ENCODE measurements around the gene LRRC8E.
"Not testable (repeated sequence)": the region's sequence is repeated elsewhere in the genome, so short reads cannot be mapped to it uniquely, and the experiment has no call there.

Gene LRRC8E

DNA sequence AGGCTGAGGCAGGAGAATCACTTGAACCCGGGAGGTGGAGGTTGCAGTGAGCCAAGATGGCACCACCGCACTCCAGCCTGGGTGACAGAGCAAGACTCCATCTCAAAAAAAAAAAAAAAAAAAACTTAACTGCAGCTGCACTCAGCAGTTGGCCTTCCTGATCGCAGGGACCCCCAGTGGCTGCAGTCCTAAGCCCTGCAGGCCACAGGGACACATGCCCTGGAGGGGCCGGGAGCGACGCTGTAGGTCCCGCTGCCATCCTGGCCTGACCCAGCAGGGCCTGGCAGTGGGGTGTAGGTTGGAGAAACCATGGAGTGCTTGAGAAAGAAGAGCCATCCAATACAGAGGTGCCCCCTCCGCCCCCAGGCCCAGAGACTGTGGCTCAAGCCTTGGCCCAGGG is 29.2 kb upstream of the LRRC8E start:
- not testable (repeated sequence) for H3K4me3 ChIP-seq (ENCODE audit: low read length); H3K27me3 ChIP-seq (ENCODE audit: insufficient read depth, low read length); H2AFZ ChIP-seq (ENCODE audit: low read depth, low read length); H3K36me3 ChIP-seq (ENCODE audit: insufficient read depth, low read length); H3K4me1 ChIP-seq (ENCODE audit: insufficient read depth, low read length); H3K9me3 ChIP-seq (ENCODE audit: low read length)

DNA sequence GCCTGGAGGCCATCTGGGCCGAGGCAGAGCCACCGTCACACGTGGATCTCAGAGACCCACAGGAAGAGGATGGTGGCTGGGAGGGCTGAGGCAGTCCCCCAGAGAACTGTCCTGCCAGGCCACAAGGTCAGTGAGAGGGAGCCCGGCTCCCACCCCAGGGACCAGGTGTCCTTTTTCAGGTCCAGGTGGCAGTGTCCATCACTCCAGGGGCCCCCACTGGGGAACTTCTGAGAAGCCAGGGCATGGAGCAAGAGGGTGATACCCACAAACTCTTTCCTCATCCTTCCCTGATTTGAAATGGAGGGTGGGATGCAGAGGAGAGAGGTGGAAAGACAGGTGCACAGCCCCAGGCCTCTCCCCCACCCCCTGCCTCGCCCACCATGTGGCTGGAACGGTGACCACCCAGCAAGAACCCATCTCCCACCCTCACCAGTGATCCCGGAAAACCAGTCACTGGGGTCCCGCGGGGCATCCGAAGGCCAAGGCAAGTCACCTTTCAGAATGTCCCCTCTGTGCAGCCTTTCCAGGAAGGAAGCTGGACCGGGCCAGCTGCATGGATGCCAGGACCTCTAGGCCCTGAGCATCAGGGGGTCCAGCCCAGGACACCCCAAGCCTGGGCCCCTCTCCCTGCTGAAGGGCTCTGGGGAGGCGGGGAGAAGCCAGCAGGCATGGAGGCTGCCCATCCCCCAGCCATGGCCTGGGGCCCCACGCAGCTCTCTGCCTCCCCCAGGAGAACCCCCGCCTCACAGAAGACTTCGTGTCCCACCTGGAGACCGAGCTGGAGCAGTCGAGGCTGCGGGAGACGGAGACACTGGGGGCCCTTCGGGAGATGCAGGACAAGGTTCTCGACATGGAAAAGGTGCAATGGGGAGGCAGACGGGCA is 28.2 kb upstream of the LRRC8E start:
- Histone ChIP-seq H2AFZ (ENCODE audit: low read depth, low read length) (no peak overlapping the region), H3K4me1 (ENCODE audit: insufficient read depth, low read length) (no peaks in the 10 kb centered on the region), H3K36me3 (ENCODE audit: insufficient read depth, low read length) (peaks cover 3% of the 10 kb centered on the region), H3K9me3 (ENCODE audit: low read length) (no peaks in the 10 kb centered on the region), H3K4me3 (ENCODE audit: low read length) (no peak overlapping the region), H3K27me3 (ENCODE audit: insufficient read depth, low read length) (no peaks in the 10 kb centered on the region)

DNA sequence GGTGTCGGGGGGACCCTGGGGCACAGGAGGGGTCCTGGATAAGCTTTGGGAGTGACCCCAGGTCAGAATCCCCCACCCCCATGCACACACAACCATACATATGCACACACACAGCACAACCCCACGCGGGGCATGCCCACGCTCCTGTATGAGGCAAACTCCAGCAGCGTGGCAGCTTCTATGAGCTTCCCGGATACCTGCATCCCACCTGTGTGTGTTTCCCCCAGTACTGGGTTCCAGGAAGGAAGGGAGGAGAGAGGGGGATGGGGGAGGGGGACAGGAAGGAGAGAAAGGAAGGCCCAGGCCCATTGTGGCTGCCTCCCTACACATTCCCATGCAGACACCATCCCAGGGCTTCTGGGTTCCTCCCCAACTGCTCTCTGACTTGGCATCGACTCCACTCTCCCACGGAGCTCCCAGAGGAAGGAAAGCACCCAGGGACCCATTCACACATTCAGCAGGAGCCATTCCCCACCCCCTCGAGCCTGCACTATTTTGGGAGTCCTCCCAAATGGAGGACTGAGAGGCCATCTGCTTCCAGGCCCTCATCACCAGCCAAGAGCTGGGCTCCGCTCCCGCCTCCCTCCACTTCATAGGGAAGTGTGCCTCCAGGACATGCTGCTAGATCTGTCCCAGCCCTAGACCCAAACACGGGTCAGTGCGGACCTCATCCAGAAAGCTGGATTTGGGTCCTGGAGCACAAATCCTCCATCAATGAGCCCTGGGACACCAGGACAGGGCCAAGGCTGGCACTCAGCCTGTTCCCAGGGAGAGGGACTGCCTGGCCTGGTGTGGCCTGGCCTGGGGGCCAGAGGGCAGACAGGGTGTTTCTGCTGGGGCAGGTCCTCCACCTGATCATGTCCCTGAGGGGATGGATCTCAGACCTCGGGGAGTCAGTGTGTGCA is 27.3 kb upstream of the LRRC8E start:
- H3K9me3 ChIP-seq (ENCODE audit: low read length): no peaks in the 10 kb centered on the region
- no peaks in the 10 kb centered on the region for H3K27me3 ChIP-seq (ENCODE audit: insufficient read depth, low read length)
- H2AFZ ChIP-seq (ENCODE audit: low read depth, low read length): no peak overlapping the region
- peaks cover 3% of the 10 kb centered on the region for H3K36me3 ChIP-seq (ENCODE audit: insufficient read depth, low read length)
- H3K4me1 ChIP-seq (ENCODE audit: insufficient read depth, low read length): no peaks in the 10 kb centered on the region
- no peak overlapping the region for H3K4me3 ChIP-seq (ENCODE audit: low read length)

DNA sequence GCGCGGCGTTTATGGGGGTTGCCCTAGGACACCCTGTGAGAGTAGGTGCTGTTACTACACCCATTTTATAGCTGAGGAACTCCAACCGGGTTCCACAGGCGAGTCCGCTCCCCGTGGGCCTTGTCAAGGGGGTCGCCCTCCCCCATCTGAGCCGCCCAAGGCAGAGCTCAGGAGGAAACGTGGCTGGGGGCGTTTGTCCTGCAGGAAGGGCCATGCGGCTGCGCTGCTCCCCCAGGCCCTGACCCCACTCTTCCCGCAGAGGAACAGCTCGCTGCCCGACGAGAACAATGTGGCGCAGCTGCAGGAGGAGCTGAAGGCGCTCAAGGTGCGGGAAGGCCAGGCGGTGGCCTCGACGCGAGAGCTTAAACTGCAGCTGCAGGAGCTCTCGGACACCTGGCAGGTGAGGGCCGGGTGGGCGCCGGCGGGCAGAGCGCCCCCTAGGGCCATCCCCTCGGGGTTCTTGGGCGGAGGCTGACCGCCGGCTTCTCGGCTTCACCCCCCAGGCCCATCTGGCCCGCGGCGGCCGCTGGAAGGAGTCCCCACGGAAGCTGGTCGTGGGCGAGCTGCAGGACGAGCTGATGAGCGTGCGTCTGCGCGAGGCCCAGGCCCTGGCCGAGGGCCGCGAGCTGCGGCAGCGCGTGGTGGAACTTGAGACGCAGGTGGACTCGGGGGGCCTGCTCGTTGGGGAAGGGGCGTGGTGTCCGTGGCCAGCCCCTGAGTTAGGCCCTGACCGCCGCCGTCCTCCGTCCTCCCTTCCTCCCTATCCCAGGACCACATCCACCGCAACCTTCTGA is 26.5 kb upstream of the LRRC8E start:
- H3K9me3 ChIP-seq (ENCODE audit: low read length): no peaks in the 10 kb centered on the region
- H3K36me3 ChIP-seq (ENCODE audit: insufficient read depth, low read length): peaks cover 3% of the 10 kb centered on the region
- H2AFZ ChIP-seq (ENCODE audit: low read depth, low read length): no peak overlapping the region
- no peaks in the 10 kb centered on the region for H3K27me3 ChIP-seq (ENCODE audit: insufficient read depth, low read length)
- peaks cover 4% of the 10 kb centered on the region for H3K4me1 ChIP-seq (ENCODE audit: insufficient read depth, low read length)
- no peak overlapping the region for H3K4me3 ChIP-seq (ENCODE audit: low read length)

DNA sequence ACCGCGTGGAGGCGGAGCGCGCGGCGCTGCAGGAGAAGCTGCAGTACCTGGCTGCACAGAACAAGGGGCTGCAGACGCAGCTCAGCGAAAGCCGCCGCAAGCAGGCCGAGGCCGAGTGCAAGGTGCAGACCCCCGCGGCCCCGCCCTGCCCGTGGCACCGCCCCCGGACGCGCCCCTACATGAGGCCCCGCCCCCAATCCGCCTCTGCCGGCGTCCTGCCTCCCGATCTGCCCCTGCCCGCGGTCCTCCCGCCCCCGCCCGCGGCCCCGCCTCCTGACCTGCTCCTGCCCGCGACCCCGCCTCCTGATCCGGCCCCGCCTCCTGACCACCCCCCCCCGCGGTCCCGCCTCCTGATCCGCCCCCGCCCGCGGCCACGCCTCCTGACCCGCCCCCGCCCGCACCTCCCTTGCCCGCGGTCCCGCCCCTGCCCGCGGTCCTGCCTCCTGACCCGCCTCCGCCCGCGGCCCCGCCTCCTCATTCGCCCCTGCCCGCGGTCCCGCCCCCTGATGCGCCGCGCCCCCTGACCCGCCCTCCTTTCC is 25.8 kb upstream of the LRRC8E start:
- peaks cover 8% of the 10 kb centered on the region for H3K4me1 ChIP-seq (ENCODE audit: insufficient read depth, low read length)
- H3K27me3 ChIP-seq (ENCODE audit: insufficient read depth, low read length): no peaks in the 10 kb centered on the region
- no peak overlapping the region for H3K4me3 ChIP-seq (ENCODE audit: low read length)
- peaks cover 3% of the 10 kb centered on the region for H3K36me3 ChIP-seq (ENCODE audit: insufficient read depth, low read length)
- no peak overlapping the region for H2AFZ ChIP-seq (ENCODE audit: low read depth, low read length)
- no peaks in the 10 kb centered on the region for H3K9me3 ChIP-seq (ENCODE audit: low read length)

DNA sequence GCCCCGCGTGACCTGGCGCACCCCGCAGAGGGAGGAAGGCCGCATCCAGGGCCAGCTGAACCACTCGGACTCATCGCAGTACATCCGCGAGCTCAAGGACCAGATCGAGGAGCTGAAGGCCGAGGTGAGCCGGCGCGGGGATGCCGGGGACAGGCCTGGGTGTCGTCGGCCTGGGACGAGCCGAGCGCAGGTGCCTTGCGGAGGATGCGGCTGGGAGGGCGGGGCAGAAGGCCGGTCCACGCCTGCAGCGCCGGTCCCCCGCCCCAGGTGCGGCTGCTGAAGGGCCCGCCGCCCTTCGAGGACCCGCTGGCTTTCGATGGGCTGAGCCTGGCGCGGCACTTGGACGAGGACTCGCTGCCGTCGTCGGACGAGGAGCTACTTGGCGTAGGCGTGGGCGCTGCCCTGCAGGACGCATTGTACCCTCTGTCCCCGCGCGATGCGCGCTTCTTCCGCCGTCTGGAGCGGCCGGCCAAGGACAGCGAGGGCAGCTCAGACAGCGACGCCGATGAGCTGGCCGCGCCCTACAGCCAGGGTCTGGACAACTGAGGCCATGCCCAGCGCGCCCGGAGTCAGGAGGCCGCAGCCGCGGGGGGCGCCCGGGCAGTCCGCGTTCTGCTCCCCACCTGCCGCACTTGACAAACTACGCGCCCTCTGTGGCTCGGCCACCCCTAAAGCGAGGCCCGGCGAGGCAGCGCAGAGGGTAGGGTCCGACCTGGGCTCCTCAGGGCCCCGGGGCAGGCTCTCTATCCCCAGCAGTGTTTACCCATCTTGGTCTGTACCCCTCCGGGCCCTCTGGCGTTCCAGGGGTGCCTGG is 24.9 kb upstream of the LRRC8E start:
- H3K4me1 ChIP-seq (ENCODE audit: insufficient read depth, low read length): peaks cover 8% of the 10 kb centered on the region
- H3K4me3 ChIP-seq (ENCODE audit: low read length): no peak overlapping the region
- no peaks in the 10 kb centered on the region for H3K27me3 ChIP-seq (ENCODE audit: insufficient read depth, low read length)
- no peaks in the 10 kb centered on the region for H3K9me3 ChIP-seq (ENCODE audit: low read length)
- H2AFZ ChIP-seq (ENCODE audit: low read depth, low read length): no peak overlapping the region
- H3K36me3 ChIP-seq (ENCODE audit: insufficient read depth, low read length): peaks cover 5% of the 10 kb centered on the region

DNA sequence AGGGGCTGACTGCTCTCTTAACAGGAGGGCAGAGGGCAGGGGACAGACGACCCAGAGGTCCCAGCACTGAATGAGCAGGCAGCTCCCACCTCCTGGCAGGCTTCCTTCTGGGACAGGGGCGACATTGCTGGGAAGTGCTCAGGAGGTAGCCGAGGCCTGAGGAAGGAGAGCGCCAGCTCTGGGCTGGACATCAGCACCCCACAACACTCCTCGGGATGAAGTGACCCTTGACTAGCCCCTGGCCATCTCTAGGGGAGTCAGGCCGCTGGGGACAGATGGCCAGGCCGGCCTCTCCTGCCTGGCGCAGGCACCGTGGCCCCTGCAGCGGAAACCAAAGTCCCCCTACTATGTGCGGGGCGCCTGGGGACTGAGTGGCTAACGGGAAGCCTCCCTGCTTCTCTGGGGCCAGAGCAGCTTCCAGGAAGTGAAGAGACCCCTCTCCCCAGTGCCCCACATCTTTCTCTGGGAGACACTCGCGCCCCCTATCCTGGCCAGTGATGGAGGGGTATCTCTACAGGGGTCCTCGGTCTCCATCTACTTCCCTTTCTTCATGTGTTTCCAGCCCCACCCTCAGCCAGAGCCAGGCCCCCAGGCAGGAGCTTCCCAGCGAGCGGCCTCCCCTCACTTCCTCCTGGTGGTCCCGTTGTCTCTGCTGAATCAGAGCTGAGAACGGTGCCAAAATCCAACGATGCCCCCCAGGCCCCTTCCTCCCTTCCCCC is 24.2 kb upstream of the LRRC8E start:
- H3K4me1 ChIP-seq (ENCODE audit: insufficient read depth, low read length): peaks cover 8% of the 10 kb centered on the region
- H3K4me3 ChIP-seq (ENCODE audit: low read length): no peak overlapping the region
- H3K36me3 ChIP-seq (ENCODE audit: insufficient read depth, low read length): peaks cover 10% of the 10 kb centered on the region
- no peaks in the 10 kb centered on the region for H3K9me3 ChIP-seq (ENCODE audit: low read length)
- no peak overlapping the region for H2AFZ ChIP-seq (ENCODE audit: low read depth, low read length)
- no peaks in the 10 kb centered on the region for H3K27me3 ChIP-seq (ENCODE audit: insufficient read depth, low read length)

DNA sequence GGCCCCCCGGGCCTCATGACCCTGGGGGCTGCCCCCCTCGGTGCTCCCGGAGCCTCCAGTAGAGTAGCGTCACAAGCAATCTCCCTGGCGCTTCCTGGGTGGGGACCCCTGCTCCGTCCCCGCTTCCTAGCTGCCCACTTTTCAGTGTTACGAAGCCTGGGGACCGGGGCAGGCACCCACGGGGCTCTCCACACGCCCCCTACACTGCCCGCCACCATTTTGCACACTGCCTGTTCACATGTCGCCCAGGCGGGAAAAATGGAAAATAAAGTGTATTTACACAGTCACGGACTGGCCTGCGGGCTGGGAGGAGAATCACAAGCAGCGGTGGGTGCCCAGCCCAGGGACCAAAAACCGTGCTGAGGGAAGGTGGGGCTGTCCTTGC is 23.6 kb upstream of the LRRC8E start:
- Histone ChIP-seq H3K4me3 (ENCODE audit: low read length) (no peak overlapping the region), H3K27me3 (ENCODE audit: insufficient read depth, low read length) (no peaks in the 10 kb centered on the region)

DNA sequence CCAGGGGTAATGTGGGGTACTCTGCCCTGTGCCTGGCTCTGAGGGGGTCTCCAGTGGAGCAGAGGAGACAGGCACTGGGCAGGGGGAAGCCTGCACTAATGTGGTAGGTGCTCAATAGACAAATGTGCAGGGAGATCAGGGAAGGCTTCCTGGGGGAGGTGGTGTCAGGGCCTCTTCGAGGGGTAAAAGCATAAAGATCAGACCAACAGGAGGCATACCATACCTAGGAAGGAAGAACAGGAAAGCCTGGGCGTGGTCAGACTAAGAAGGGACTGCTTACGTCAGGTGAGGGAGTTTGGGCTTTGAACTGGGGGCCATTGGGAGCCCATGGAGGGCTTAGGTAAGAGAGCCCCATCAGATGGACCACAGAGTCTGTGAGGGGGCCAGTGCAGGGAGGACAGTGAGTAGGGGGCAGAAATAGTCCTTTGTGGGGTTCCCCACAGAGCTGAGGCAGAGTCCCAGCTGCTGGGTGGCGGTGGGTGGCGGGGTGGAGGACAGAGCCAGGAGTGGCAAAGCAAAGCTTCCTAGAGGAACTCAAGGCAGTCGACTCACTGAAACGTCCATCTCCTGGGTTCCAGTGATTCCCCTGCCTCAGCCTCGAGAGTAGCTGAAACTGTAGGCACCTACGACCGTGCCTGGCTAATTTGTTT is 22.9 kb upstream of the LRRC8E start:
- Histone ChIP-seq H3K36me3 (ENCODE audit: insufficient read depth, low read length) (peaks cover 7% of the 10 kb centered on the region), H3K4me3 (ENCODE audit: low read length) (no peak overlapping the region), H3K27me3 (ENCODE audit: insufficient read depth, low read length) (no peaks in the 10 kb centered on the region), H3K9me3 (ENCODE audit: low read length) (no peaks in the 10 kb centered on the region), H2AFZ (ENCODE audit: low read depth, low read length) (no peak overlapping the region), H3K4me1 (ENCODE audit: insufficient read depth, low read length) (peaks cover 8% of the 10 kb centered on the region)

More for the DNA sequence above, 23.6 kb upstream of the LRRC8E start:
- H3K36me3 ChIP-seq (ENCODE audit: insufficient read depth, low read length): peaks cover 10% of the 10 kb centered on the region
- H3K9me3 ChIP-seq (ENCODE audit: low read length): no peaks in the 10 kb centered on the region
- peaks cover 8% of the 10 kb centered on the region for H3K4me1 ChIP-seq (ENCODE audit: insufficient read depth, low read length)
- H2AFZ ChIP-seq (ENCODE audit: low read depth, low read length): no peak overlapping the region

DNA sequence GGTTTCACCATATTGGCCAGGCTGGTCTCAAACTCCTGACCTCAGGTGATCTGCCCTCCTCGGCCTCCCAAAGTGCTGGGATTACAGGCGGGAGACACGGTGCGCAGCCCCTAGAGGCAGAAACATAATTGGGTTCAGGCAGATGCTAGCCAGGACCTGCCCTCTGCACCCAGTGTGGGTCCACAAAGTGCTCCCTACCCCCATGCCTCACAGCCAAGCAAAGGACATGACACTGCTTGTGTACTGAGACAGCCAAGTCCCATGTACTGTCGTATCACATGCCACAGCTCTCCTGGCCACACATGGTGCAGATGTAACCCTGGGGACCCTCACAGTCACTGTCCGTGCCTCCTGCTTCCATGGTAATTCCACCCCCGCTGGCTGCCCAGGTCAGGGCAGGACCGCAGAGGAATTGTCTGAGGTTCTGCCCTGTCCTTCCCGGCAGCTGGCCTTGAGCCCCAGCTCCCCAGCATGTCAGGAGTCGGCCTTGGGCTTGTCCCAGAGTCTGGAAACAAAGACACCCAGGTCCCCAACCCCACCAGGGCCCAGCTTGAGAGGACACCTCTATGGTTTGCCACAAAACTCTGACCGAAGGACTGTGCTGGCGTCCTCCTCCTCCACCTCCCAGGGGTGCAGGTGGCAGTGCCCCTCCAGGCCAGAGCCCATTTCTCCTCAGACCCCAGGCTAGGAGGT is 21.8 kb upstream of the LRRC8E start:
- peaks cover 18% of the 10 kb centered on the region for H3K4me1 ChIP-seq (ENCODE audit: insufficient read depth, low read length)
- peaks cover 7% of the 10 kb centered on the region for H3K36me3 ChIP-seq (ENCODE audit: insufficient read depth, low read length)
- no peaks in the 10 kb centered on the region for H3K27me3 ChIP-seq (ENCODE audit: insufficient read depth, low read length)
- no peaks in the 10 kb centered on the region for H3K9me3 ChIP-seq (ENCODE audit: low read length)
- no peak overlapping the region for H3K4me3 ChIP-seq (ENCODE audit: low read length)
- H2AFZ ChIP-seq (ENCODE audit: low read depth, low read length): no peak overlapping the region
